Dermis microvascular lymphatic vessel endothelial cell (primary cell): Measurements from ENCODE around the gene HNRNPA3. TPM values are rescaled to one million over a fixed set of nuclear protein-coding genes. Genes with fewer than 3 reads are reported as not detected.

Experiments
- DNase-seq, 2 donors: peaks; one replicate each; pipeline versions ENCODE4 v3.0.0 to v3.0.0-alpha.2; 2010; ENCODE audit warnings: low read depth in 2 of 2
- total RNA-seq: library from RNA; depleted of rRNA; stranded (reverse); fragments of >200 nt; gene quantifications from 2 replicates; pipeline ENCODE4 v1.2.1, GENCODE V29; 2014

Gene HNRNPA3
- total RNA-seq, 1 donor from 2014 or later, result 40.8 TPM

DNA sequence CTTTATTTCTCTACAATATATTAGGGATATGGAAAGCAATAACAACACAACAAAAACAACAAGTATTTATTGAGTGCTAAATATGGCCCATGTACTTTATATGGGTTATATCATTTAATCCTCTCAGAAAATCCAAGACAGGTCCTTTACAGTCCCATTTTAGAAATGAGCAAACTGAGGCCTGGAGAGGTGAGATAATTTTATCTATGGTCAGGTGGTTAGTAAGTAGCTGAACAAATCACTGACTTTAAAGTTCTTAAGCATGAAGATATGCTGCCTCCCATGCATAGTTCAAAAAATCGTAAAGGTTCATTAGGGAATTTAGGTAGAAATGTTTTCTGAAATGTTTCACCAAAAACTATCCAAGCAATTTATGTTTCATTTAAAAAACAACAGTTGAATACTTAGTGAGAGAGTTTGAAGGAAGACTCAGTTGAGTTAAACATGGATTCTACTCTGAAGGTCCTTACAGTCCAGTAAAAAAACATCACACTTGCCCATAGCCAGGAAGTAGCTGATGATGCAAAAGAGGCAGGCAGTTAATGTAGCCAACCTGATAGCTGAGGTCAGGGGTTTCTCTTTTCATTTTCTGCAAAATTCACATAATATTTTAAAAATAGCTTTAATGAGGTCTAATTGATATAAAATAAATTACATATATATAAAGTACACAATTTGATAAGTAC, 59.5 kb downstream of the HNRNPA3 start:
- DNase-seq, result no peak

- no peak for DNase-seq
Observed at GRCh38 chr2:177272765-177273164, 60.2 kb downstream of the HNRNPA3 start.

GRCh38 chr2:177273408-177273807, 60.8 kb downstream of the HNRNPA3 start:
- DNase-seq, result no peak

Other genes starting within 250 kb of the HNRNPA3 start
- 22.9 and 47.2 TPM in 2 replicates for gene NFE2L2, start 51.9 kb downstream of the HNRNPA3 start, total RNA-seq
- 43.0 and 43.5 TPM in 2 replicates for gene AGPS, start 180.0 kb downstream of the HNRNPA3 start, total RNA-seq